Measurements from ENCODE around the gene FZD1.

Gene FZD1

GRCh38 chr7:91264924-91265681, 870 bp downstream of the FZD1 start:
- peak; percentile 52 for DNase-seq (ENCODE audit: low spot score)

- no peak for DNase-seq (ENCODE audit: low spot score)
These were observed 1.4 kb downstream of the FZD1 start for GRCh38 chr7:91265693-91266066.

GRCh38 chr7:91266067-91266688, 1.9 kb downstream of the FZD1 start:
- no peak for DNase-seq (ENCODE audit: low spot score)

- no peak for DNase-seq (ENCODE audit: low spot score)
These were observed 2.5 kb downstream of the FZD1 start for GRCh38 chr7:91266689-91267090.

- DNase-seq (ENCODE audit: low spot score): no peak
These were observed 3.1 kb downstream of the FZD1 start for GRCh38 chr7:91267171-91267955.

GRCh38 chr7:91270372-91270771, 6.1 kb downstream of the FZD1 start:
- no peak for DNase-seq (ENCODE audit: low spot score)

GRCh38 chr7:91276909-91277308, 12.7 kb downstream of the FZD1 start:
- no peak for DNase-seq (ENCODE audit: low spot score)

GRCh38 chr7:91280185-91280584, 16.0 kb downstream of the FZD1 start:
- DNase-seq (ENCODE audit: low spot score): no peak

- no peak for DNase-seq (ENCODE audit: low spot score)
These were observed 16.4 kb downstream of the FZD1 start for GRCh38 chr7:91280604-91281003.

- no peak for DNase-seq (ENCODE audit: low spot score)
These were observed 21.6 kb downstream of the FZD1 start for GRCh38 chr7:91285696-91286355.

GRCh38 chr7:91286432-91286831, 22.2 kb downstream of the FZD1 start:
- no peak for DNase-seq (ENCODE audit: low spot score)

GRCh38 chr7:91287371-91288084, 23.3 kb downstream of the FZD1 start:
- DNase-seq (ENCODE audit: low spot score): no peak

GRCh38 chr7:91288208-91288824, 24.1 kb downstream of the FZD1 start:
- peak; percentile 22 for DNase-seq (ENCODE audit: low spot score)

- no peak for DNase-seq (ENCODE audit: low spot score)
These were observed 25.5 kb downstream of the FZD1 start for GRCh38 chr7:91289633-91290254.

GRCh38 chr7:91291302-91291701, 27.1 kb downstream of the FZD1 start:
- DNase-seq (ENCODE audit: low spot score): no peak

GRCh38 chr7:91291902-91292301, 27.7 kb downstream of the FZD1 start:
- DNase-seq (ENCODE audit: low spot score): no peak

- no peak for DNase-seq (ENCODE audit: low spot score)
These were observed 28.3 kb downstream of the FZD1 start for GRCh38 chr7:91292506-91292905.

GRCh38 chr7:91293136-91293535, 28.9 kb downstream of the FZD1 start:
- no peak for DNase-seq (ENCODE audit: low spot score)

GRCh38 chr7:91293840-91294239, 29.6 kb downstream of the FZD1 start:
- no peak for DNase-seq (ENCODE audit: low spot score)

GRCh38 chr7:91294639-91295220, 30.5 kb downstream of the FZD1 start:
- DNase-seq (ENCODE audit: low spot score): no peak

- no peak for DNase-seq (ENCODE audit: low spot score)
These were observed 31.3 kb downstream of the FZD1 start for GRCh38 chr7:91295576-91295975.

All from putamen (tissue), 1 donor.